ENCODE measurements around the gene ATF7IP.

DNA sequence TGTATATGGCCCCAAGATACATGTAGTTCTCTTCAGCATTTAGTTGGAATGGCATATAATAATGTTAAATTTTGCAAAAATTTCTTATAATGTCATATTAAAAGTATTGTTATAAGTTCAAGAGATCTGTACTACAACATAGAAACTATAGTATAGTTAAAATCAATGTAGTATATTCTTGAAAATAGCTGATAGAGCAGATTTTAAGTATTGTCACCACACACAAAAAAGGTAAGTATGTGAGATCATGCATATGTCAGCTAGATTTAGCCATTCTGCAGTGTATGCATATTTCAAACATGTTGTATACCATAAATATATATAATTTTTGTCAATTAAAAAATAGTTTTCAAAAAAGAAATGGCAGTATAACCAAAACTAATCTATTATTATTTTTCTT, 115.7 kb downstream of the ATF7IP start:
- no peak for TF ChIP-seq EZH2phosphoT487 (IDR thresholded peaks at IDR 0.05; ENCODE audit: borderline replicate concordance, low read depth, low read length)
- TF ChIP-seq, protein P1, sequence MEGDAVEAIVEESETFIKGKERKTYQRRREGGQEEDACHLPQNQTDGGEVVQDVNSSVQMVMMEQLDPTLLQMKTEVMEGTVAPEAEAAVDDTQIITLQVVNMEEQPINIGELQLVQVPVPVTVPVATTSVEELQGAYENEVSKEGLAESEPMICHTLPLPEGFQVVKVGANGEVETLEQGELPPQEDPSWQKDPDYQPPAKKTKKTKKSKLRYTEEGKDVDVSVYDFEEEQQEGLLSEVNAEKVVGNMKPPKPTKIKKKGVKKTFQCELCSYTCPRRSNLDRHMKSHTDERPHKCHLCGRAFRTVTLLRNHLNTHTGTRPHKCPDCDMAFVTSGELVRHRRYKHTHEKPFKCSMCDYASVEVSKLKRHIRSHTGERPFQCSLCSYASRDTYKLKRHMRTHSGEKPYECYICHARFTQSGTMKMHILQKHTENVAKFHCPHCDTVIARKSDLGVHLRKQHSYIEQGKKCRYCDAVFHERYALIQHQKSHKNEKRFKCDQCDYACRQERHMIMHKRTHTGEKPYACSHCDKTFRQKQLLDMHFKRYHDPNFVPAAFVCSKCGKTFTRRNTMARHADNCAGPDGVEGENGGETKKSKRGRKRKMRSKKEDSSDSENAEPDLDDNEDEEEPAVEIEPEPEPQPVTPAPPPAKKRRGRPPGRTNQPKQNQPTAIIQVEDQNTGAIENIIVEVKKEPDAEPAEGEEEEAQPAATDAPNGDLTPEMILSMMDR (conservative IDR thresholded peaks at IDR 0.05; ENCODE audit: low read length): no peak
